ENCODE data around the gene MLPH.

The MLPH gene

DNA sequence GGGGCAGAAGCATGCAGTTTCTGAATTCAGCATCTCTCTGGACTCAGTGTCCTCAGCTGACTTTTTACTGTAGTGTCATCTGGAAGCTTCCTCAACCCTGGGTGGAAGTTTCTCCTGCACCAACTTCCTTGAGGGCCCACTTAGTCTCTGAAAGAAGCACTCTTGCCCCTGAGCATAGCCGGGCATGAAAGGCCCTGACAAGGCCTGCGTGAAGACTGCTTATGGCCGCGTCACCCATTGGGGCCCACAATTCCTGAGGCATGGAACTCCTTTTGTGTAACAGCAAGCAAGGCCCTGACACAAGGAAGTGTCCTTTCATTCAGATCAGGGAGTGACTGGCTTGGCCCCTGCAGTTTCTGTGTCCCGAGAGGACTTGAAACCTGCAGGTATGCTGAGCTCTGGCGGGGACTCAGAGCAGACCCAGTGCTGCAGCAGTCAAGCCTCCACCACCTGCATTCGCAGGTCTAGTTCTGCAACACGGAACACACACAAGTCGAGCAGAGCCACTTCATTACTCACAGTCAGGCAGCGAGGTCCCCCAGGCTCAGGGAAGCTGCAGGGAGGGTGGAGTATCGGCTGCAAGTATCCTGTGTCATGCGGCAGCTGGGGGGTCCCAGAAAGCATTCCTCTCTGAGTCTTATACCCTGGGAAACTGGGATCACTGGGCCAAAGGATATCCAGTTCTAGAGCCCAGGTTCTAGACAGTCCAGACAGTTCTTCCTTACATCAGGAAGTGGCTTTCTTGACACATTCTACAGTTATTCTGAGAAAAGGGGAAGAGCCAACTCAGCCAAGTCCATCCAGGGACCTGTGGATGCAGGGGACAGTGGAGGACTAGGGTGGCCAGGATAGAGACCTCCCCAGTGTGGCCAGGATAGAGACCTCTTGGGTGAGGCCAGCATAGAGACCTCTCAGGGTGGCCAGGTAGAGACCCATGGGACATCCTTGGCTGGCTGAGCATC, 43.7 kb downstream of the MLPH start:
- Mint-ChIP-seq H3K27me3 (no peaks in the 10 kb centered on the region), H3K4me3 (no peak overlapping the region), H3K27ac (no peak overlapping the region), H3K9me3 (no peaks in the 10 kb centered on the region), H3K4me1 (no peaks in the 10 kb centered on the region), H3K36me3 (no peaks in the 10 kb centered on the region)

DNA sequence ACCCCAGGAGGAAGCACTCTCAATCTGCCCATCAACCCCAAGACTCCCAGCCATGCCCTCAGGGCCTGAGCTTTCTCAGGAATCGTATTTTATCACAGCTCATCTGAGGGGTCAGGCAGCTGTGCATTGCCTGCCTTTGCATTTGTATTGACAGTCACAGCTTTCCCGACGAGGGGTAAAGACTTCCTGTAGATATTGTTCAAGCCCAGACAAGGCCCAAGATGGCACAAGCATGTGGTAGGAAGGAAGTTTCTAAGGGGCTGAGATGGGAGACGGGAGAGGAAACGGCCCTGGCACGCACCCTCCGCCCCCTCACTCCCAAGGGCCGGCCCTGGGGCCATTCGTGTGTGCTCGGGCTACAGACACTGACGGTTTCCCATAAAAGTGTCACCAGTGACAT, 45.1 kb downstream of the MLPH start:
- Mint-ChIP-seq H3K36me3 (no peaks in the 10 kb centered on the region), H3K27me3 (no peaks in the 10 kb centered on the region), H3K9me3 (no peaks in the 10 kb centered on the region), H3K4me3 (no peak overlapping the region), H3K4me1 (no peaks in the 10 kb centered on the region), H3K27ac (no peak overlapping the region)

DNA sequence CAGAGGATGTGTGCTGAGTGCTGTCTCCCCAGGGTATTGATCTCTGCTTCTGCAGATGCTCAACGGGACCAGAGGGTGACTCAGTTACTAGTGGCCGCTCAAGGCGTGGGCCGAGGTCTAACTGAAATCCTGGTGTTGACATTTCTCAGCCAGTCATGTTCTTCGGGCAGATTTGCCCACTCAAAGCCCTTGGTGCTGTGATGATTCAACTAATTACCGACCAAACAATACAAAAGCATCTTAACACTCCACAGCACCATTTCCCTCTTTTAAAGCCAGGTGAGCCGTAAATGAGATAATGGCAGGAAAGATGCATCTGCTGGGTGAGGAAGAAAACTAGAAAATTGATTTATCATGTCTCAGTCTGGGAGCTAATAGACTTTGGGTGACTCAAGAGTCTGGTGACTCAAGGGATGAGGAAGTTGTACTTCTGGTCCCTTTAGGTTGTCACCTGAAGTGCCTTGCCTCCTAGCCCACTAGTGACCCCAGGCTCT, 46.7 kb downstream of the MLPH start:
- Mint-ChIP-seq H3K4me3 (no peak overlapping the region), H3K27ac (no peak overlapping the region), H3K9me3 (no peaks in the 10 kb centered on the region), H3K36me3 (no peaks in the 10 kb centered on the region), H3K27me3 (no peaks in the 10 kb centered on the region), H3K4me1 (no peaks in the 10 kb centered on the region)

DNA sequence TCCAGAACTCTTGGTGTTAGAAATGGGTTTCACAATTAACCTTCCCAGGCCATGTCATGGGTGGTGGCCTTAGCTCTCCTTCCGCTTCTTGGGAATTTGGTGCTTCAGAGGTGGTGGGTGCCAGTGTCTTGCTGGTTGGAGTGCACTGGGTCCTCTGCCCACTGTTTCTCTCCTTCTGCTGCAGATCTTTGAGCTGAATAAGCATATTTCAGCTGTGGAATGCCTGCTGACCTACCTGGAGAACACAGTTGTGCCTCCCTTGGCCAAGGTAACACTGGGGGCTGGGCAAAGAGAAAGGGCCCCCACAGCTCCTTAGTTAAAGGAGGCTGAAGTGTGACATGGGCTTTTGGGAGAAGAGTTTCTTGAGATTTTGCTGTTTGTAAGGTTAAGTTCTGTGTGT, 47.3 kb downstream of the MLPH start:
- Mint-ChIP-seq H3K9me3 (no peaks in the 10 kb centered on the region), H3K4me3 (no peak overlapping the region)

DNA sequence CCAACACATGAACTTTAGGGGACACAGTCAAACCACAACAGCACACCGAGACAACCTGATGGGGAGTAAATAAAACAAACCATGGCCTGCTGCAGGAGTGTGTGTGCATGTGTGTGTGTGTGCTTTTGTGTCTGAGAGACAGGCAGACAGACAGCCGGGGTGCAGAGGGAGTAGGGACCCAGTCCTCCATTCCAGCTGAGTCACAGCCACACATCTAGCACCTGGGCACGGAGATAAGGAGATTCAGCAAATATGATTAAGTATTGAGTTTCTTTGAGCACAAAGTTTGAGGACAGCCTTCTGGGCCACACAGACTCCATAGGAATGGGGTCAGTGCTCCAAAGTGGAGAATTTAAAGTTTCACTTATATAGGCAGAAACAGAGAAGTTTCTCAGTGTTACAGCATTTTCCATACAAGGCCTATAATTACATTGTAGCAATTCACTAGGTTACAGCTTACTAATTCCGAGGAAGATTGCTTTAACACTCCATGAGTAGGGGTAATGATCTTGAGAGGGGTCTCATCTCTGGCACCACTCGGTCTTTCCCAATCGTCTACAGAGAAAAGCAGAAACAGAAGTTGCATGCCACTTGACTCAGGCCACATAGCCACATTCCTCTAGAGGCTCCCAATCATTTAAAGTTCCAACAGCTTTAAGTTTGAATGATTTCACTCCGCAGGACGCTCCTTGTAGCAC, 48.5 kb downstream of the MLPH start:
- Mint-ChIP-seq H3K27ac (no peak overlapping the region), H3K27me3 (no peaks in the 10 kb centered on the region), H3K36me3 (no peaks in the 10 kb centered on the region), H3K4me3 (no peak overlapping the region), H3K9me3 (no peaks in the 10 kb centered on the region), H3K4me1 (no peaks in the 10 kb centered on the region)

More for the DNA sequence above, 47.3 kb downstream of the MLPH start:
- H3K4me1 Mint-ChIP-seq: no peaks in the 10 kb centered on the region
- no peaks in the 10 kb centered on the region for H3K27me3 Mint-ChIP-seq
- H3K36me3 Mint-ChIP-seq: no peaks in the 10 kb centered on the region
- H3K27ac Mint-ChIP-seq: no peak overlapping the region

DNA sequence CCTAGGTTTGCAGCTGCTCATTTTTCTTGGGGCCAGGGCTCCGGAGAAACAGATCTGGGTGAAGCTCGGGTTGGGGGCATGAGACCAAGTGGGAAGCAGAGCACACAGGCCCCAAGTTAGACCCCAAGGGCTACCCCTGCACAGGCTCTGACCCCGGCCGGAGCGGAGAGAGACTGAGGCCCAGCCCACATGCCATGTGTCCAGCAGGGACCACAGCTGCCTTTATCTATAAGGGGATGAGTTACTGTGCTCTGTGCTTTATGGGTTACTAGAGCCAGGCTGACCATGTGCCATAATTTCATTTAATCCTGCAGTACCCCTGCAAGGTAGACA, 49.0 kb downstream of the MLPH start:
- Mint-ChIP-seq H3K4me3 (no peak overlapping the region), H3K9me3 (no peaks in the 10 kb centered on the region), H3K27ac (no peak overlapping the region), H3K36me3 (no peaks in the 10 kb centered on the region), H3K27me3 (no peaks in the 10 kb centered on the region), H3K4me1 (no peaks in the 10 kb centered on the region)

DNA sequence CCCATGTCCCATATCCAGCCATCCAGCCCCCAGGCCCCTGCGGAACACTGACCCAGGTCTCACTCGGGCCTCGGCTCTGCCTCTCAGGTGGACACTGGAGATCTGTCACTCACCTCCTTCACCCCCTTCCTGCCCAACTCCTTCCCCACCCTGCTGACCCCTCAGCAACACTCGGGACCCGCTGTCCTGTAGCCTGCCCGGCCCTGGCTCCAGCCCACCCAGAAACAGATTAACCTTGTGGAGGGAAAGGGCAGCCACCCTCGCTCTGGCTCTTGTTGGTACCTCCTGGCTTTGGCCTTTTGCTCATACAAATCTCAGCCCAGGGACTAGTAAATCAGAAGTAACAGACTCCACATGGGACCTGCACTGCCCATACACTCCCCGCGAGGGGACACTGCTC, 49.6 kb downstream of the MLPH start:
- Mint-ChIP-seq H3K4me3 (no peak overlapping the region), H3K4me1 (no peaks in the 10 kb centered on the region), H3K36me3 (no peaks in the 10 kb centered on the region), H3K9me3 (no peaks in the 10 kb centered on the region), H3K27me3 (no peaks in the 10 kb centered on the region), H3K27ac (no peak overlapping the region)

DNA sequence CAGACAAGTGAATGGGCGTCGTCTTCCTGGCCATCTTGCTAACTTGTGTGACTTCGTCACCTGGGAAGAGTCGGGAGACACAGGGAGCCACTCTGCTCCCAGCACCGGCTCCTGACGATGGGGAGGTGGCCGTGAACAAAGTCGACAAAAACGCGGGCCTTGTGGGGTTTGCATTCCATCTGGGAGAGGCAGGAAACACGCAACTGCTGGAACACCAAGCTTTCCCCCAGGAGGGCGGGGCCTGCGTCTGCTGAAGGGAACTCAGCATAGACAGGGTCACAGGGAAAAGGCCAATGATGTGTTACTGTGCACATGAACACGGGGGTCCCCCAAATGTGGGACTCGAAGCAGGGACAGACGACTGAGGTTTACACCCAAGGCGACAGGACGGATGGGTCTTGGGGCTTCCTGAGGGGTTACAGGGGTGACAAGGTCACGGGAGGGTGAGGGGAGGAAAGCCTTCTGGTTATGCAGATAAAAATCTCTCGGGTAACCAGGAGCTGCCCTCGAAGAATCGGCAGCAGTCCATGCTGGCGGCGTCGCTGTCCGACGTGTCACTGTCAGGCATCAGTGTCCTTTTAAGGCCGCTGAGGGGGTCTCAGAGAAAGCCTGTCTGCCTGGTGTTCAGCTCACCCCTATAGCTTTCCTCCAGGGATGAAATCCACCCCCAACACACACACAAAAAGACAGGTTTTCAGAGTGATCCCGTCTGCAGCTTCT, 51.1 kb downstream of the MLPH start:
- Mint-ChIP-seq H3K4me1 (no peaks in the 10 kb centered on the region), H3K36me3 (no peaks in the 10 kb centered on the region), H3K9me3 (no peaks in the 10 kb centered on the region), H3K27ac (no peak overlapping the region), H3K27me3 (no peaks in the 10 kb centered on the region), H3K4me3 (no peak overlapping the region)

DNA sequence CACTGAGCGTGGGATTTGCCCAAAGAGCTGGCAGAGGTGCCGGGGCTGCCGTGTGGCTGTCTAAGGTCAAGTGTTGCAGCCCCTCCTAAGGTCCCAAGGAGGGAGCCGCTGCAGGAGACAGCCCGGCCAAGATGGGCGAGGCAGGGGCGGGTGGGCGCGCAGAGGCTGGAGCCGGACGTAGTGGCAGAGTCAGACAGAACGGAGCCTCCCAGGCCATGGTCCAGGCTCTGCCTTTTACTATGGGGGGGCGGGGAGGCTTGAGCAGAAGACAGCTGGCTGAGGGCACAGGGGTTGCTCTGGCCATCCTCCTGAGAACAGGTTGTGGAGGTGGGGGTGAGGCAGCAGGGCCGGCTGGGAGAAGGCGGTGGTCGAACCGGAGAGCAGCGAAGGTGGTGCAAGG, 51.9 kb downstream of the MLPH start:
- Mint-ChIP-seq H3K27me3 (no peaks in the 10 kb centered on the region), H3K4me1 (no peaks in the 10 kb centered on the region), H3K9me3 (no peaks in the 10 kb centered on the region), H3K36me3 (no peaks in the 10 kb centered on the region), H3K4me3 (no peak overlapping the region), H3K27ac (no peak overlapping the region)

DNA sequence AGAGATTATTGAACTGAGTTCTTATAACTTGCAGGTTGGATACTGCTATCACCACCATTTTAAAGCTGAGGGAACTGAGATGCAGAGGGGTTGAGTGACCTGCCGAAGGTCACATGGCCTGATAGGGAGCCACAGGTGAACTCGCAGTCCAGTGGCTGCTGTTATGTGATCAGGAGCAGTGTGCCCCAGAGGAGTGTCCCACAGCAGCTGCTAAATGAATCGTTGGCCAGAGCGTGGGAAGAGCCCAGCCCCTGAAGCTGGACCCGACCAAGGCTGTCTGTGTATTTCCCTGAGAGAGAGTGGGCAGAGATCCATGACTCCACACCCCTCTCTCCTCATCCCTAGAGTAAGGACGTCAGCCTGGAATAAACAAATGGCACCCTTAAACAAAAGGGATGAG, 52.6 kb downstream of the MLPH start:
- no peak overlapping the region for H3K27ac Mint-ChIP-seq
- no peaks in the 10 kb centered on the region for H3K4me1 Mint-ChIP-seq
- H3K4me3 Mint-ChIP-seq: no peak overlapping the region
- H3K9me3 Mint-ChIP-seq: no peaks in the 10 kb centered on the region
- no peaks in the 10 kb centered on the region for H3K27me3 Mint-ChIP-seq
- H3K36me3 Mint-ChIP-seq: no peaks in the 10 kb centered on the region

DNA sequence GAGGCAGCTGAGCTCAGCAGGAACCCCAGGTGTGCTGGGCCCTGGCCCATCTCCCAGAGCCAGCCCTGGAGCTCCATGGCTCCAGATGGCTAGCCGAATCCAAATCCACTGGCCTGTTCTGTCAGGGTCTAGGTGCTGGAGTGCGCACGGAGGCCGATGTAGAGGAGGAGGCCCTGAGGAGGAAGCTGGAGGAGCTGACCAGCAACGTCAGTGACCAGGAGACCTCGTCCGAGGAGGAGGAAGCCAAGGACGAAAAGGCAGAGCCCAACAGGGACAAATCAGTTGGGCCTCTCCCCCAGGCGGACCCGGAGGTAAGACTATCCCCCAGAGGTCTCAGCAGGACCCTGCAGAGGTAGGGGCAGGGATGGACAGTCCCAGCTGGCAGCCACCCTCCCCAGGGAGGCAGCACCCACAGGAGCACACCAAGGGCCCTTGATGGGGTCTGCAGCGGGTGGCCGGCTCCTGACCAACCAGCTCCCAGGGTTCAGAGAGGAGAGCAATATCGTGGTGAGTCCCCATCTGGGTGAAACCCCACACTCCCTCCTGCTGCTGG, 53.2 kb downstream of the MLPH start:
- H3K27ac Mint-ChIP-seq: no peak overlapping the region
- H3K36me3 Mint-ChIP-seq: no peaks in the 10 kb centered on the region
- H3K27me3 Mint-ChIP-seq: no peaks in the 10 kb centered on the region
- H3K4me1 Mint-ChIP-seq: no peaks in the 10 kb centered on the region
- H3K4me3 Mint-ChIP-seq: no peak overlapping the region
- no peaks in the 10 kb centered on the region for H3K9me3 Mint-ChIP-seq

DNA sequence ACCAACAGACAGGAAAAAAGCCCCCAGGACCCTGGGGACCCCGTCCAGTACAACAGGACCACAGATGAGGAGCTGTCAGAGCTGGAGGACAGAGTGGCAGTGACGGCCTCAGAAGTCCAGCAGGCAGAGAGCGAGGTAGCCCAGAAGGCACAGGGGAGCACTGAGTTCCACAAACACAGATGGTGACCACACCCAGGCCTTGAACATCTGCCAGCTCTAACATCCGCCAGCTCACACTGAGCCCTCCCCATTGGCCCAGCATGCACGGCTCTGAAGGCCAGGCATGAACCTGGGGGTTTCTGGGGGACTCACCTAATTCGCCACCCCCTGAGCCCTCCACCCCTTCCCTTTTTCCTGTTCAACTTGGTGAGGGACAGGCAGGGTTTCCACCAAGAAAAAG, 53.8 kb downstream of the MLPH start:
- Mint-ChIP-seq H3K4me3 (no peak overlapping the region), H3K4me1 (no peaks in the 10 kb centered on the region), H3K27ac (no peak overlapping the region), H3K27me3 (no peaks in the 10 kb centered on the region), H3K9me3 (no peaks in the 10 kb centered on the region), H3K36me3 (no peaks in the 10 kb centered on the region)

DNA sequence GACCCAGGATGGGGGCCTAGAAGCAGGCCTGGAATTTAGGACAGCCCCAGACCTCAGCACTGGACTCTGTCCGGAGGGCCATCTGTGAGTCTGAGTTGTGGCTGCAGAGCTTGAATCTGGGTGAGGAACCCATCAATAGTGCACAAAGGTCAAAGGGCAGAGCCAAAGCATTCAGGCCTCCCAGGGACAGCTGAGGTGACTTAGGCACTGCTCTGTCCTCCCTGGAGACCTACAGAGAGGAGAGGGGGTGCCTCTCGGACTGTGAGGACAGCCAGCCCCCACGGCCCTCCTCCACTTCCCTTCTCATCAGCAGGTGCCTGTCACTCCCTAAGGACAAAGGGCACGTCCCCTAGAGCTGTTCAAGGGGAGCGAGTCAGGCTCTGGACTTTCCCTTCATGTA, 54.2 kb downstream of the MLPH start:
- Mint-ChIP-seq H3K27me3 (no peaks in the 10 kb centered on the region), H3K9me3 (no peaks in the 10 kb centered on the region), H3K27ac (no peak overlapping the region), H3K4me1 (no peaks in the 10 kb centered on the region), H3K4me3 (no peak overlapping the region), H3K36me3 (no peaks in the 10 kb centered on the region)

DNA sequence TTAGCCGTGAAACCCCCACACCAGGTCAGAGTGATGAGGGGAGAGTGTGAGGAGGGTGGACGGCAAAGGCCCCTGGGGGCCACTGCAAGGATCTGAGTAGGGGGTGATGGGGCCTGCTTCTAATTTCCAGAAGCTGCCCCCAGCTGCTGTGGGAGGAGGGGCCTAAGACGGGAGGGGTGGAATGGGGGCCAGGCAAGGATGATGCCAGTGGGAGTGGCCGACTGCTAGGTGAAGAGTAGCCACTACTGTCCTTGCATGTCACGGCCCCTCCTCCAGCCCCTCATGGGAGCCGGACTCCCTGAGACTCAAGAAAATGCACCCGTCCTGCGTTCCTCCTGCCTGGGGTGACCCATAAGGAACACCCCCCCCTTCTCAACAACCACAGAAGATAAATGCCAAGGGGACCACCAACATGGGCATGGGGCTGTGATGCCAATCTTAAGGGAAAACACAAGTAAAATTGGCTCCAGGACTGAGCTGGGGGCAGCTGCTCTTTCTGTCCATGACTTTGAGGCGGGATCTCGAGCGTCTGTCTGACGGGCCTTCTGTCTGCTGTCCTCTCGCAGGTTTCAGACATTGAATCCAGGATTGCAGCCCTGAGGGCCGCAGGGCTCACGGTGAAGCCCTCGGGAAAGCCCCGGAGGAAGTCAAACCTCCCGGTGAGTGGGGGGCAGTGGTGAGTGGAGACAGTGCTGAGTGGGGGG, 55.1 kb downstream of the MLPH start:
- Mint-ChIP-seq H3K36me3 (no peaks in the 10 kb centered on the region), H3K4me3 (no peak overlapping the region), H3K4me1 (no peaks in the 10 kb centered on the region), H3K9me3 (no peaks in the 10 kb centered on the region), H3K27ac (no peak overlapping the region), H3K27me3 (no peaks in the 10 kb centered on the region)
